HepG2 (cell line): Measurements from ENCODE around the gene GPD1. TPM values are rescaled to one million over a fixed set of nuclear protein-coding genes. Genes with fewer than 3 reads are reported as not detected.

Experiments used
- AHR ChIP-seq: IDR thresholded peaks from 2 replicates; pipeline ENCODE4 v1.6.1; 2018; ENCODE audit warnings: missing genetic modification reagents, missing compliant biosample characterization
- ATM ChIP-seq: fragments of 450-650 bp; IDR thresholded peaks from 2 replicates; pipeline ENCODE4 v1.7.1; 2017; ENCODE audit warnings: mild to moderate bottlenecking, borderline replicate concordance
- CBX2 ChIP-seq, 2 experiments: fragments of 200-600 bp in 1 of 2; sonication (generic); formaldehyde crosslinking in 1 of 2; IDR thresholded peaks; 2 replicates each; pipeline versions ENCODE4 v1.7.0 to v1.8.1; 2018 to 2022; ENCODE audit warnings: low read depth in 2 of 2, low read length in 1 of 2, mild to moderate bottlenecking in 1 of 2, missing genetic modification reagents in 1 of 2
- CCDC6 ChIP-seq: sonication (generic); formaldehyde crosslinking; IDR thresholded peaks from 2 replicates; pipeline ENCODE4 v1.8.1; 2022; ENCODE audit warnings: mild to moderate bottlenecking, missing genetic modification reagents, moderate library complexity
- IRX3 ChIP-seq: sonication (generic); formaldehyde crosslinking; IDR thresholded peaks from 2 replicates; pipeline ENCODE4 v1.8.1; 2023; ENCODE audit warnings: mild to moderate bottlenecking, low read depth, missing genetic modification reagents, borderline replicate concordance
- ISL2 ChIP-seq: sonication (generic); formaldehyde crosslinking; IDR thresholded peaks from 2 replicates; pipeline ENCODE4 v1.5.0; 2020; ENCODE audit warnings: missing genetic modification reagents
- KLF13 ChIP-seq: sonication (generic); formaldehyde crosslinking; IDR thresholded peaks from 2 replicates; pipeline ENCODE4 v1.4.0; 2020; ENCODE audit warnings: mild to moderate bottlenecking, missing genetic modification reagents
- NBN ChIP-seq: fragments of 450-650 bp; conservative IDR thresholded peaks from 2 replicates; pipeline ENCODE4 v1.6.1; 2017
- NFYC ChIP-seq: IDR thresholded peaks from 2 replicates; pipeline ENCODE4 v1.6.1; 2016; ENCODE audit warnings: missing genetic modification reagents, missing compliant biosample characterization
- PHF20 ChIP-seq: sonication (generic); formaldehyde crosslinking; IDR thresholded peaks from 2 replicates; pipeline ENCODE4 v1.5.0; 2020; ENCODE audit warnings: mild to moderate bottlenecking, missing genetic modification reagents
- POLR2A ChIP-seq, 2 experiments: IDR thresholded peaks; 2 replicates each; pipeline ENCODE4 v1.6.1; 2011; ENCODE audit warnings: low read depth in 2 of 2, low read length in 2 of 2, mild to moderate bottlenecking in 1 of 2, moderate library complexity in 1 of 2; ENCODE audit not compliant: insufficient read depth in 1 of 2
- REXO4 ChIP-seq: sonication (generic); formaldehyde crosslinking; IDR thresholded peaks from 2 replicates; pipeline ENCODE4 v1.8.0; 2022; ENCODE audit warnings: missing genetic modification reagents, mild to moderate bottlenecking, borderline replicate concordance
- SP2 ChIP-seq: sonication (generic); formaldehyde crosslinking; IDR thresholded peaks from 2 replicates; pipeline ENCODE4 v1.5.1; 2020; ENCODE audit warnings: mild to moderate bottlenecking, missing genetic modification reagents
- TAF1 ChIP-seq: sonication (generic); formaldehyde crosslinking; IDR thresholded peaks from 2 replicates; pipeline ENCODE4 v1.4.0; 2020; ENCODE audit warnings: missing genetic modification reagents
- TAF15 ChIP-seq: fragments of 200-400 bp; formaldehyde crosslinking; IDR thresholded peaks from one replicate; pipeline ENCODE4 v1.6.1; 2018; ENCODE audit warnings: mild to moderate bottlenecking, low read depth, low read length; ENCODE audit not compliant: poor library complexity, severe bottlenecking
- TCF7 ChIP-seq: sonication (generic); IDR thresholded peaks from 2 replicates; pipeline ENCODE4 v1.6.1; 2016; ENCODE audit warnings: antibody characterized with exemption, low read depth
- WIZ ChIP-seq: sonication (generic); formaldehyde crosslinking; IDR thresholded peaks from 2 replicates; pipeline ENCODE4 v1.5.1; 2020; ENCODE audit warnings: mild to moderate bottlenecking, missing genetic modification reagents
- ZBTB20 ChIP-seq: sonication (generic); formaldehyde crosslinking; IDR thresholded peaks from 2 replicates; pipeline ENCODE4 v1.8.1; 2023; ENCODE audit warnings: missing genetic modification reagents, low read depth, mild to moderate bottlenecking, borderline replicate concordance
- ZNF510 ChIP-seq: sonication (generic); formaldehyde crosslinking; IDR thresholded peaks from 2 replicates; pipeline ENCODE4 v1.4.0; 2020; ENCODE audit warnings: low read depth, mild to moderate bottlenecking, missing genetic modification reagents
- ZNF660 ChIP-seq: sonication (generic); formaldehyde crosslinking; IDR thresholded peaks from 2 replicates; pipeline ENCODE4 v1.5.1; 2020; ENCODE audit warnings: mild to moderate bottlenecking, low read depth, missing genetic modification reagents, borderline replicate concordance
- ZSCAN12 ChIP-seq: sonication (generic); formaldehyde crosslinking; IDR thresholded peaks from 2 replicates; pipeline ENCODE4 v1.9.0; 2021; ENCODE audit warnings: mild to moderate bottlenecking, missing genetic modification reagents
- polyA plus RNA-seq, 8 experiments: library from polyadenylated mRNA; depleted of rRNA in 3 of 8; stranded (reverse) in 7 of 8; unstranded in 1 of 8; fragments of >200 nt; fragmentation: Illumina TruSeq in 4 of 8; extraction: Trizol in 4 of 8; gene quantifications; 2 replicates each; pipeline versions ENCODE4 v1.2.1 to v1.2.3, GENCODE V29; 2011 to 2016; ENCODE audit warnings: low read depth in 4 of 8, missing spikeins in 1 of 8, mixed read lengths in 1 of 8; ENCODE audit not compliant: insufficient read depth in 1 of 8
- total RNA-seq, 5 experiments: library from RNA; depleted of rRNA; stranded (reverse); fragments of >200 nt; fragmentation: Illumina TruSeq; extraction: Trizol; gene quantifications; 2 replicates each; pipeline ENCODE4 v1.2.3, GENCODE V29; 2016; ENCODE audit warnings: low read depth in 1 of 5
- TF ChIP-seq, protein P1 (sequence below): sonication (generic); formaldehyde crosslinking; IDR thresholded peaks from 2 replicates; pipeline ENCODE4 v1.9.0; 2021; ENCODE audit warnings: missing genetic modification reagents, borderline replicate concordance
- TF ChIP-seq, protein P2 (sequence below): sonication (generic); formaldehyde crosslinking; IDR thresholded peaks from 2 replicates; pipeline ENCODE4 v1.8.0; 2022; ENCODE audit warnings: mild to moderate bottlenecking, missing genetic modification reagents, moderate library complexity
- TF ChIP-seq, protein P3 (sequence below): sonication (generic); formaldehyde crosslinking; IDR thresholded peaks from 2 replicates; pipeline ENCODE4 v1.5.0; 2020; ENCODE audit warnings: mild to moderate bottlenecking, missing genetic modification reagents

The GPD1 gene
- total and polyA plus RNA-seq, 2 of the 13 experiments (the other 11 are each of a cell fraction or from before 2014, with no cell fraction given) = 3.7 to 30.6 TPM

DNA sequence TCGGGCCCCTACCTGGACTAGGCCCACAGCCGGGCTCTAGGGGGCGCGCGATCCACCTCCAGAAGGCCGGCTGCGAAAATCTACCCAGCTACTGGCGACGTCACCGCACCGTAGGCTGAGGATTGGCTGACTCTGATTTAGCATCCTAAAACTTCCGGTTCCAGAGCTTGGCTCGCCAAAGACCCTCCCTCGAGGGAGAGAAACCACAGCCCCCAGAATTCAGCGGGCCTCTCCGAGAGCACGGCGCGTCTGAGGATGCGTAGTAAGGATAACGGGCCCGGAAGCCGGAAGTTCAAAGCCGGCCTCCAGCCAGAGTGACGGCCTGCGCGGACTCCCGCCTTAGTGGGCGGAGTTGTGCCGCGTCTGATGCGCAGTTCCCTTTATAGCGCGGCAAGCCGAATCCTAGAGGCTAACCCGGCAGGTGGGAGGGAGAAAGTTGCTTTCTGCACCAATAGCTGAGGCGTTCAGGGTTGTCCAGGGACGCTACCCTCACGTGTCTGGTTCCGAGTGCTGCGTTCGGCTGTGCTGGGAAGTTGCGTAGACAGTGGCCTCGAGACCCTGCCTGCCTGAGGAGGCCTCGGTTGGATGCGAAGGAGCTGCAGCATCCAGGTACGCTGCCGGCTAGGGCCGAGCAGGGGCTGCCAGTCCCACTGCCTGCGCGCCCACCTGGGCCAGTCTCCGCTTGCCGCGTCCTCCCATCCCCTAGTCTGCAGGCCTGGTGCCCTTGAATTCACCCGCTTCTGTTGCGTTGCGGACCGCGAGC, 8.1 kb downstream of the GPD1 start, which contains the start of gene COX14 (continued):
- TF ChIP-seq WIZ (no peak), ZBTB20 (peak; percentile 73; the same call in 1 of the 2 replicates), POLR2A (IDR thresholded peaks at IDR 0.05; ENCODE audit: insufficient read depth in 1 of 2, low read depth in 2 of 2, low read length in 2 of 2) (peak in 1 of 2 experiments; percentile 97; a peak in 2 of 4 replicates), TAF15 (peak; percentile 17), ZNF660 (no peak), ATM (no peak), REXO4 (CRISPR knock-in tag) (no peak), SP2 (CRISPR knock-in tag) (peak; percentile 93), CCDC6 (CRISPR knock-in tag) (peak; percentile 50; the same call in 1 of the 2 replicates), ISL2 (CRISPR knock-in tag) (0 out of 2 replicates have a peak, but pooled peaks have one; percentile 11), TCF7 (no peak), NBN (no peak), PHF20 (CRISPR knock-in tag) (peak; percentile 83), CBX2 (IDR thresholded peaks at IDR 0.05; ENCODE audit: low read depth, low read length) (no peak), CBX2 (CRISPR knock-in tag; IDR thresholded peaks at IDR 0.05; ENCODE audit: low read depth) (0 out of 2 replicates have a peak, but pooled peaks have one; percentile 34), KLF13 (CRISPR knock-in tag) (0 out of 2 replicates have a peak, but pooled peaks have one; percentile 47), NFYC (CRISPR knock-in tag) (peak; percentile 83), TAF1 (peak; percentile 93), AHR (CRISPR knock-in tag) (no peak; the same call in 1 of the 2 replicates), IRX3 (peak; percentile 83; the same call in 1 of the 2 replicates), ZSCAN12 (CRISPR knock-in tag) (no peak), ZNF510 (0 out of 2 replicates have a peak, but pooled peaks have one; percentile 55)
- TF ChIP-seq, protein P1, sequence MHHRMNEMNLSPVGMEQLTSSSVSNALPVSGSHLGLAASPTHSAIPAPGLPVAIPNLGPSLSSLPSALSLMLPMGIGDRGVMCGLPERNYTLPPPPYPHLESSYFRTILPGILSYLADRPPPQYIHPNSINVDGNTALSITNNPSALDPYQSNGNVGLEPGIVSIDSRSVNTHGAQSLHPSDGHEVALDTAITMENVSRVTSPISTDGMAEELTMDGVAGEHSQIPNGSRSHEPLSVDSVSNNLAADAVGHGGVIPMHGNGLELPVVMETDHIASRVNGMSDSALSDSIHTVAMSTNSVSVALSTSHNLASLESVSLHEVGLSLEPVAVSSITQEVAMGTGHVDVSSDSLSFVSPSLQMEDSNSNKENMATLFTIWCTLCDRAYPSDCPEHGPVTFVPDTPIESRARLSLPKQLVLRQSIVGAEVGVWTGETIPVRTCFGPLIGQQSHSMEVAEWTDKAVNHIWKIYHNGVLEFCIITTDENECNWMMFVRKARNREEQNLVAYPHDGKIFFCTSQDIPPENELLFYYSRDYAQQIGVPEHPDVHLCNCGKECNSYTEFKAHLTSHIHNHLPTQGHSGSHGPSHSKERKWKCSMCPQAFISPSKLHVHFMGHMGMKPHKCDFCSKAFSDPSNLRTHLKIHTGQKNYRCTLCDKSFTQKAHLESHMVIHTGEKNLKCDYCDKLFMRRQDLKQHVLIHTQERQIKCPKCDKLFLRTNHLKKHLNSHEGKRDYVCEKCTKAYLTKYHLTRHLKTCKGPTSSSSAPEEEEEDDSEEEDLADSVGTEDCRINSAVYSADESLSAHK (CRISPR knock-in tag) = no peak
- TF ChIP-seq, protein P2, sequence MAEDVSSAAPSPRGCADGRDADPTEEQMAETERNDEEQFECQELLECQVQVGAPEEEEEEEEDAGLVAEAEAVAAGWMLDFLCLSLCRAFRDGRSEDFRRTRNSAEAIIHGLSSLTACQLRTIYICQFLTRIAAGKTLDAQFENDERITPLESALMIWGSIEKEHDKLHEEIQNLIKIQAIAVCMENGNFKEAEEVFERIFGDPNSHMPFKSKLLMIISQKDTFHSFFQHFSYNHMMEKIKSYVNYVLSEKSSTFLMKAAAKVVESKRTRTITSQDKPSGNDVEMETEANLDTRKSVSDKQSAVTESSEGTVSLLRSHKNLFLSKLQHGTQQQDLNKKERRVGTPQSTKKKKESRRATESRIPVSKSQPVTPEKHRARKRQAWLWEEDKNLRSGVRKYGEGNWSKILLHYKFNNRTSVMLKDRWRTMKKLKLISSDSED (CRISPR knock-in tag) = no peak
- TF ChIP-seq, protein P3, sequence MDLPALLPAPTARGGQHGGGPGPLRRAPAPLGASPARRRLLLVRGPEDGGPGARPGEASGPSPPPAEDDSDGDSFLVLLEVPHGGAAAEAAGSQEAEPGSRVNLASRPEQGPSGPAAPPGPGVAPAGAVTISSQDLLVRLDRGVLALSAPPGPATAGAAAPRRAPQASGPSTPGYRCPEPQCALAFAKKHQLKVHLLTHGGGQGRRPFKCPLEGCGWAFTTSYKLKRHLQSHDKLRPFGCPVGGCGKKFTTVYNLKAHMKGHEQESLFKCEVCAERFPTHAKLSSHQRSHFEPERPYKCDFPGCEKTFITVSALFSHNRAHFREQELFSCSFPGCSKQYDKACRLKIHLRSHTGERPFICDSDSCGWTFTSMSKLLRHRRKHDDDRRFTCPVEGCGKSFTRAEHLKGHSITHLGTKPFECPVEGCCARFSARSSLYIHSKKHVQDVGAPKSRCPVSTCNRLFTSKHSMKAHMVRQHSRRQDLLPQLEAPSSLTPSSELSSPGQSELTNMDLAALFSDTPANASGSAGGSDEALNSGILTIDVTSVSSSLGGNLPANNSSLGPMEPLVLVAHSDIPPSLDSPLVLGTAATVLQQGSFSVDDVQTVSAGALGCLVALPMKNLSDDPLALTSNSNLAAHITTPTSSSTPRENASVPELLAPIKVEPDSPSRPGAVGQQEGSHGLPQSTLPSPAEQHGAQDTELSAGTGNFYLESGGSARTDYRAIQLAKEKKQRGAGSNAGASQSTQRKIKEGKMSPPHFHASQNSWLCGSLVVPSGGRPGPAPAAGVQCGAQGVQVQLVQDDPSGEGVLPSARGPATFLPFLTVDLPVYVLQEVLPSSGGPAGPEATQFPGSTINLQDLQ (CRISPR knock-in tag) = peak; percentile 43; the same call in 1 of the 2 replicates
